Esophagus squamous epithelium (tissue), 4 donors: ENCODE results near the gene PLSCR5.

ENCODE experiments used
- CTCF ChIP-seq, 6 experiments: fragments of 450-650 bp in 4 of 6; fragments of 200-600 bp in 2 of 6; sonication (generic) in 2 of 6; IDR thresholded peaks; one replicate each; pipeline ENCODE4 v1.5.1; 2016 to 2019; ENCODE audit warnings: antibody characterized with exemption in 6 of 6, mild to moderate bottlenecking in 4 of 6, moderate library complexity in 4 of 6
- POLR2A ChIP-seq, 4 donors: fragments of 450-650 bp; IDR thresholded peaks; one replicate each; pipeline ENCODE4 v1.6.1; 2017; ENCODE audit warnings: antibody characterized with exemption in 4 of 4, mild to moderate bottlenecking in 4 of 4, moderate library complexity in 3 of 4

GRCh38 chr3:146653978-146654377 lies 48.8 kb upstream of the PLSCR5 start:
- TF ChIP-seq CTCF (IDR thresholded peaks at IDR 0.05) (no peak), POLR2A (IDR thresholded peaks at IDR 0.05) (no peak)
